ENCODE data around the gene SMKR1.
"Not testable (repeated sequence)": the region's sequence is repeated elsewhere in the genome, so short reads cannot be mapped to it uniquely, and the experiment has no call there.

The SMKR1 gene

DNA sequence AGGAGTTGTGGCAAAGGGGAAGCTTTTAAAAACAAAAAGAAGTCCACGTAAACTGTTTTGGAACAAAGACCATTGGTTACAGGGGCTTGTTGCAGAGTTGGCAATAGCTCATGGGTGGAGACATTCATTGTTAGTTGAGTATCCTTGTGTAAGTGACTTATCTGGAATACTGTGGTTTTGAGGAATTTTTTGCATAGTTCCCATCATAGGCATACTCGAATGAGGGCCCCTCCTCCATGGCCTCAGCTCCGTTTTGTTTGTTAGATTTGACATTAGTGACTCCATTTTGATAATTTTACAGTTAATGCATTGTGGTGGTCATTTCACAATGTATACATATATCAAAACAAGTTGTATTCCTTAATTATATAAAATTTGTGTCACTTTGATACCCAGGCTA, 12.8 kb upstream of the SMKR1 start:
- no peak for DNase-seq

DNA sequence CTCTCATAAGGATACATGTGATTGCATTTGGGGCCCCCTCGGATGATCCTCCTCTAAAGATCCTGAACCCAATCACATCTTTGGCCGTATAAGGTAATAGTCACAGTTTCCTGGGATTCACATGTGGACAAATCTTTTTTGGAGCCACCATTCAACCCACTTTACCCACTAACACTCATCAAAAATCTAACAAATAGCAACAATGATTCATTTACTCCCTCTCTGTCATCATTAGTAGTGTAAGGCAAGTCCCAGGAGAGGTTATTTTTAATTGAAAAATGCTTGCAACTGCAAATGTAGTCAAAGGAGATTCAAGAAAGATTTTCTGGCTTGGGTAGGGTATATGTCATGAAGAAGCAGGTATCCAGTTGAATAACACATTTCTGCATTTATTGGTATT, 9.9 kb upstream of the SMKR1 start:
- no peak for DNase-seq

DNA sequence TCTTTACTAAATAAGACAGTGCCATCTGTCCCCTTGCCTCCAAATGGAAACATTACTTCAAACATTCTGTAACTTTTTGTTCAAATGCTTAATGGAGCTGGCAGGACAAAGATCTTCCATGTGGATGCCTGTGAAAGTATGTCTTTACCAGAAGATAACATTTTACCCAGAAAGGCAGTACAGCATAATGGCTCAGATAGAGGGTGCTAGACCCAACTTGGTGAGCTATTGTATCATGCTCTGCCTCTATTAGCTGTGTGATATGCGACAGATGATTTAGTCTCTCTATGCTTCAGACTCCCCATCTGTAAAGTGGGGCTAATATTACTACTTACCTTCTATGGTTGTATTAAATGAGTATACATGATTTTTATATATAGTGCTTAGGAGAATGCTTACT, 8.8 kb upstream of the SMKR1 start:
- DNase-seq, result no peak

DNA sequence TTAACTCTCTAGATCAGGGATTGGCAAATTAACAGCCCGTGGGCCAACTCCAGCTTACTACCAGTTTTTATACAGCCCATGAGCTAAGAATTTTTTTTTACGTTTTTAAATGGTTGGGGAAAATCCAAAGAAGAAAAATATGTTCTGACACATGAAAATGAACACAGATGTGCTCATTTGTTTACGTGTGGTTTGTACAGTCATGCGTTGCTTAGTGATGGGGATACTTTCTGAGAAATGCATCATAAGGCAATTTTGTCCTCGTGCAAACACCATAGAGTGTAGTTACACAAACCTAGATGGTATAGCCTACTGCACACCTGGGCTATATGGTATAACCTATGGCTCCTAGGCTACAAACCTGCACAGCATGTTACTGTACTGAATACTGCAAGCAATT, 8.3 kb upstream of the SMKR1 start:
- DNase-seq, result no peak

DNA sequence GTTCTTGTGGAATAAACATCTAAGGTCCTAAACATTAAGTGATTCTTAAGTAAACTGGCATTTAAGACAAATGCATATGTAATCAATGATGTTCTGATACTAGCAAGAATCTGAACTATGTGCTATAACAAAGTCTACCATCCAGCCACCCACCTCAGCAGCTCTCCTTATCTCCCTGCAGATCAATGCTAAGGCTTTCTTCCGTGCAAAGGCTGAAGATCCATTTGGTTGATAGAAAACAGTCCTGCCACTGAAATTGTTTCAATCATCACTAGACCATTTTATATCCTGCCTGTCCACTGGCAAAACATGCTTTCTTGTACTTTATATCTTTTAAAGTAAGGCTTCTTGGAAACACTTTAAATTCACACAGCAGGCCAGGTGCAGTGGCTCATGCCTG, 6.3 kb upstream of the SMKR1 start:
- DNase-seq, result no peak

DNA sequence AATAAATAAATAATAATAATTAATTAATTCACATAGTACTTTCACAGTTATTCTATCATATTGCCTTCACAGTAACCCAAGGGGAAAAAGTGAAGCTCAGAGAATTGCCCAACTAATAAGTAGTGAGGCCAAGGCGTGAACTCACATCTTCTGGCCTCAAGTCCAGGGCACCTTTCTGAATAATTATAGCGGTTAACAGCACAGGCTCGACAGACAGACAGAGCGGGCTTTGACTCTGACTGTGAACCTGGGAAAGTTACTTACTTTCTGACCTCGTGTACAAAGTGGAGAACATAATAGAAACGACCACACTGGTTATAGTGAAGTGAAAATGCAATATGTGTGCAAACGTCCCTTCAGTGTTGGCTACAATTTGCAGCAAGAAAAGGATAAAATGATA, 5.7 kb upstream of the SMKR1 start:
- DNase-seq, result no peak

DNA sequence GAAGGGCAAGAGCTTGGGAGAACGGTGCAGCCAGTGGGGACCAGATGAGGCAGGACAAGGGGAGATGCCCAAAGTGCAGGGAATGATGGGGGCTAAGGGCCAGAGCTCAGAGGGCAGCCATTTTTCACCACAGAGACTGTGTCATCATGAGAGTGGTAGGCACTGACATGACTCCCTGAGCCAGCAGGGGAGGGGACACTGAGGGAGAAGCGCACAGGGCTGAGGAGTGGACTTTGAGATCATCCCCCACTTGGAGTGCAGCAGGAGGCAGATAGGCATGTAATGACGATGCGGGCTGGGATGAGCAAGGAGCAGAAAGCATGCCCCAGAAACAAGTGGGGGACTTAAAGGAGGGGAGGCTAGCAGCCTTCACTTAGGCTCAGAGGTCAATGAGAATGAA, 5.2 kb upstream of the SMKR1 start:
- DNase-seq, result no peak

DNA sequence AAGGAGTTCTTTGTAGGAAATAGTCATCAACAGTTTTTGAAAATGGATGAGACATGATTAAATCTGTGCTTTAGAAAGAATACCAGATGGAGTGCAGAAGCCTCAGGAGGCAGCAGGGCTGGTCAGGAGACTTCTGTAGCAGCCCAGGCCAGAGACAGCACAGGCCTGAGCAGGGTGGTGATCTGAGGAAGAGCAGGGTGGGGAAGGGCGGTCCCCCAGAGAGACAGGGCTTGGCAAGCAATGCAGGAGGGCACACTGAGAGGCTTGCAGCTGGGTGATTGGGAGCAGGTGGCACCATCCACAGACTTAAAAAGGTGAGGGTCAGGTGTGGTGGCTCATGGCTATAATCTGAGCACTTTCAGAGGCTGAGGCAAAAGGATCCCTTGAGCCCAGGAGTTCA, 4.3 kb upstream of the SMKR1 start:
- DNase-seq, result no peak

DNA sequence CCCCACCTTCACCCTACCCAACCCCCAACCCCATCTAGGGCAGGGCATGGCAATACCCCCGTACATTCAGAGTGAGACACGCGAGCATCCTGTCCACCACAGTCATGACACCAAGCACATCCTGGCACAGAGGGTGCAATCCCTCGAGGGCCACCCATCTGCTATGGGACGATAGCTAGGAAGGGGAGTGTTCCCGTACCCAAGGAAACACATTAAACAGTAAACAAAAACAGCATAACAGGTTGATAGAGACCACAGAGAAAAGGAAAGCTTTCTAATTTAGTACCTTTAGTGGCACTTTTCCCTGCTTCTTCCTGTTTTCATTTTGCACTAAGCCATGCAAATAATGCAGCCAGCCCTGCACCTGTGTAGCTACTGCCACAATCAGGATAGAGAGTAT, 2.3 kb upstream of the SMKR1 start:
- no peak for DNase-seq

DNA sequence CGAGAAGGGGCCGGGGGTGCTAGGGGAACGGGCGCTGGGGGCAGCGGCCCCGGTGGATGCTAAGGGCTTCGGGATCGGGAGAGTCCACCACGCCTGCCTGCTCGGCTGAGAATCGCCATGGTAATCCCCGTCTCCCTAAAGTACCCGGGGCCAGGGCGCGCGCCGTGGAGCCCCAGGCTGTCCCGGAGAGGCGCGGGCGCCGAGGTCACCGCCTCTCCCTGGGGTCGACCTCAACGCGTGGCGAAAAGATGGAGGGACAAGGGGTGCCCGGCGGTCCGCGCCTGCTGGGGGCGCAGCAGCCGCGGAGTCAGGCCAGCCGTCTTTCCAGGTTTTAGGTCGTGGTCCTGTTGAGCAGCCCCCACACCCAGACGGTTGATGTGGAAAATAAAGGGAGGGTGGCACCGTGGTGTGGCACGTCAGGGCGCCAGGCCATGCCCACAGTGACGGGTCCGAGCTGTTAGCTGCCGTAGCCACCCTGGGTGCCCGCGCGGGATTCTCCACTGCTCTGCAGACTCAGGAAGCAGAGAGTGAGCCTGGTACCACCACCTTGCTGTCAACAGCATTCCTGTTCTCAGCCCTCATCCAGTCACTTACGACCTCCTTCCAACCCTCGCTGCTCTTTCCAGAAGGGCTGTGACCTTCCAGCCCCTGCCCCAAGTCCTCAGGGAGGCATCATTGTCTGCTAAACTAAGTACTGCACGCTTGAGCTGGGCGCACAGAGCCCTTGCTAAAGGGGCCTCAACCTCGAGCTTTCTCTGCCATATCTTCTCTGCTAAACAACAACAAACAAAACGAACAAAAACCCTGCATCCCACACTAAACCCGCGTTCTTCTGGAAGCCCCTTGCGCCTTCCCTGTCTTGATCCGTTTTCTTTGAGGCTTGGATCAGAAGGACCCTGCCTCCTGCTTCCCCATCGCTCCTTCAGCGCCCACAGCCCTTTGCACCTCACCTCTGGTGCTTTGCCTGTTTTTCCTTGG, 666 bp downstream of the SMKR1 start:
- peak; percentile 14 for DNase-seq

DNA sequence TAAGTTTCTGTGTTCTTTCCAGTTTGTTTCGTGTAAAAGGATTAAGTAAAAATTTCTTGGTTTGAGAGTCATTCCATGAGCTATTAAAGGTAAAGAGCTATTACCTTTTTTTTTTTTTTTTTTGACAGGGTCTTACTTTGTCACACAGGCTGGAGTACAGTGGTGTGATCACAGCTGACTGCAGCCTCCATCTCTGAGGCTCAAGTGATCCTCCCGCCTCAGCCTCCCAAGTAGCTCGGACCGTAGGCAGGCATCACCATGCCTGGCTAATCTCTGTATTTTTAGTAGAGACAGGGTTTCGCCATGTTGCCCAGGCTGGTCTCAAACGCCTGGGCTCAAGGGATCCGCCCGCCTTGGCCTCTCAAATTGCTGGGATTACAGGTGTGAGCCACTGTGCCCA, 1.4 kb downstream of the SMKR1 start:
- DNase-seq, result no peak

DNA sequence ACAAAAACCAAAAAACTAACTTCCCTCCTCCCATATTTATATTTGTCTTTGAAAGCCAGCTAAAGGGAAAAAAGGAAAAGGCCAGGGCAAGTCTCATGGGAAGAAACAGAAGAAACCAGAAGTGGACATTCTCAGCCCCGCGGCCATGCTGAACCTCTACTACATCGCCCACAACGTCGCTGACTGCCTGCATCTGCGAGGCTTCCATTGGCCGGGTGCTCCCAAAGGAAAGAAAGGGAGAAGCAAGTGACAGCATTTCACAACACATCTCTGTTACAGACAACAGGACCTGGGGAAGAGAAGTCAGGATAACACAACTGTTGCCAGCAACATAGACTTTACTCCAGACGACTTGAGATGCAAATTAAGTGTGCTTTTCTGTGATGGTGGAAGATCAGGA, 9.9 kb downstream of the SMKR1 start:
- no peak for DNase-seq

DNA sequence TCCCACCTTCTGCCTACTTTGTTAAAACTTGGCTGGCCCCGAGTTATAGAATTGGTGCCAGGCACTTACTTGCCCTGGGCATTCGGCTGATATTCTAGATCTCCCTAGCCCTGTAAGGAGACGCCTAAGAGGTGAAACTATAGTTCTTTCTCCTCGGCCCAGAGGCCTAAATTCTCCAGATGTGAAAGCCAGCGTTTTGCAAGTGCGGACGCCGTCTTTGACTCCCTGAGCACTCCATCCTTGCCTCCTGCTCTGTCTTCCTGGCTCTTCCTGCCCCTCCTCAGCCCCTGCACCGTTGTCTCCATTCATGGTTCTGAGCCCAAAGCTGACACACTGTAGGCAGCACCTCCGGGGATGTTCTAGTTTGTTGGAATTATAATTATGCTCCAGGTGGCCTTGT, 11.2 kb downstream of the SMKR1 start:
- no peak for DNase-seq

DNA sequence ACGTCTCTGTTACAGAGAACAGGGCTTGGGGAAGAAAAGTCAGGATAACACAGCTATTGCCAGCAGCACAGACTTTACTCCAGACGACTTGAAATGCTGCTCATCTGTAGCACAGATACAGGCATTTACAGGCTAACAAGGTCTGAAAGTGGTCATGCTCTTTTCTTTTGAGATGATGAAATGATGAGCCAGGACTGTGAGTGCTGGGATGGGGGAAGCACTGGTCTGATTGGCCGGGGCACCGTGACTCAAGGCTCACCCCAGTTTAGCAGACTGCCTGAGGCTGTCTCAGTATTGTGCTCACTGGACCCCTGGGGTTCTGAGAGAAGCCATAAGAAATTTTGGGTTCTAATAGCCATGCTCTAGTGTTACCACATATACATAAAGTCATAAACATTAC, 12.4 kb downstream of the SMKR1 start:
- no peak for DNase-seq

DNA sequence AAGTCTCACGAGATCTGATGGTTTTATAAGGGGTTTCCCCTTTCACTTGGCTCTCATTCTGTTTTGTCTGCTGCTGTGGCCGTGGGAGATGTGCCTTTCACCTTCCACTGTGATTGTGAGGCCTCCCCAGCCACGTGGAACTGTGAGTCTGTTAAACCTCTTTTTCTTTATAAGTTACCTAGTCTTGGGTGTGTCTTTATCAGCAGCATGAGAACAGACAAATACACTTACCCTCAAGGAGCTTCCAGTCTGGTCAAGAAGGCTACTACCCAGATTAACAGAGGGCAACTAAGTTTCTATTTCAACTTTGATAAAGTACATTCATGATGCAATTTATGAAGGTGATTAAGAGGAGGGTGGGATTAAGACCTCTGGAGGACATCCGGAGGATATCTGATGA, 13.1 kb downstream of the SMKR1 start:
- DNase-seq, result no peak

DNA sequence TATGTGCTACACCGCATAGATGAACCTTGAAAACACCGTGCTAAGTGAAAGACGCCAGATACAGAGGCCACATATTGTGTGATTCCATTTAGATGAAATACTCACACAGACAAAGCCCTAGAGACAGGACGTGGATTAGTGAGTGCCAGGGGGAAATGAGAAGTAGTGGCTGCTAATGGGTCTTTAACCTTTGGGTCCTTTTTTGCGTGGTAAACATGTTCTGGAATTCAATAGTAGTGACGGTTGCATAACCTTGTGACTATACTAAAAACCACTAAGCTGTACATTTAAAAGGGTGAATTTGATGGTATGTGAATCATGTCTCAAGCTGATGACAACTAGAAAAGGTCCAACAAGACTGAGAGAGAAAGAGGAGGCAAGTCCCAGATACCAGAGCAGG, 15.6 kb downstream of the SMKR1 start:
- no peak for DNase-seq

DNA sequence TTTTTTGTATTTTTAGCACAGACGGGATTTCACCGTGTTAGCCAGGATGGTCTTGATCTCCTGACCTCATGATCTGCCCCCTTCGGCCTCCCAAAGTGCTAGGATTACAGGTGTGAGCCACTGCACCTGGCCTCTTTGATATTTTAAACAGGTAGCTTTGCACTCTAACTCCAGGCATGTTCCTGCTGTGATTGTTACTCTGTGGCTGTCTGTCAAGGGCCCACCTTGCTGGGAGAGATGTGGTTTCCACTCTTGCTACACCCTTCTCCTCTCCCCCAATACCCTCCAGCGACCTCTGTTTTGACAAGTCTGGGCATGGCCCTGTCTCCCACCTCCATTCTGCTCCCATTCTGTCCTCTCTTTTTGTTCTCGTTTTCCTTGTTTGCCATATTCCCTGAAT, 17.1 kb downstream of the SMKR1 start:
- no peak for DNase-seq

DNA sequence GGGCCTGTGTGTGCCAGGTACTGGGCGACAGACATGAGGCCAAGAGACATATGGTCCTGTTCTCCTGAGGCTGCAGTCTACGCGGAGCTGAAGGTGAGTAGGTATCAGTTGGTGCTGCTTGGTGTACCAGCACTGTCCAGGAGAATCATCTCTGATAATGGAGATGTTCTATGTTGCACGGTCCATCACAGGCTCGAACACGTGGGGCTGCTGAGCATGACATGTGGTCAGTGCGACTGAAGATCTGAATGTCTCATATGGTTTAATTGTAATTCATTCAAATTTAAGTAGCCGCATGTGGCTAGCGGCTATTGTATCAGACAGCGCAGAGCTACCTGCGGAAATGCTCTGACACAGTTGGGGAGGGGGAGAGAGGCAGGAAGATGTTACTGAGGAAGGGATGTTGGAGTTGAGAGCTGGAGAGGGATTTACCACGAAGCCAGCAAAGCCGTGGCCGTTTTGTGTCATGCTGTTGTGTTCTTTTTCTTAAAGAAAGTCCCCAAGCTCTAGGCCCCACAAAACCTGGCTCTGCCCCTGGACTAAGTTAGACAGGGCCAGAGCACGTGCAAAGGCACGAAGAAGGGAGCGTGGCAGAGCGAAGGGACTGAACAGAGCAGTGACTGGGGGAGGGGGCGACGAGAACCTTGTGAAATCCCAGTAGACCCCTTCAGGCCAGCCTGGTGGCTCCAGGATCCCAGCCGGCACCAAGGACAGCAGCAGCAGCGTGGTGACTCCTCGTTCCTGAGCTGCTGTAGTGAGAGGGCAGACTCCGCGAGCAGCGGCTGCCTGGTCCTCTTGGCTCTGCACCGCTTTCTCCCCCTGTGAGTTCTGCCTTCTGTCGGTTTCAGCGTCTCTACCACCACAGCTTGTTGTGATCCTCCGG, 20.0 kb downstream of the SMKR1 start:
- no peak for DNase-seq

DNA sequence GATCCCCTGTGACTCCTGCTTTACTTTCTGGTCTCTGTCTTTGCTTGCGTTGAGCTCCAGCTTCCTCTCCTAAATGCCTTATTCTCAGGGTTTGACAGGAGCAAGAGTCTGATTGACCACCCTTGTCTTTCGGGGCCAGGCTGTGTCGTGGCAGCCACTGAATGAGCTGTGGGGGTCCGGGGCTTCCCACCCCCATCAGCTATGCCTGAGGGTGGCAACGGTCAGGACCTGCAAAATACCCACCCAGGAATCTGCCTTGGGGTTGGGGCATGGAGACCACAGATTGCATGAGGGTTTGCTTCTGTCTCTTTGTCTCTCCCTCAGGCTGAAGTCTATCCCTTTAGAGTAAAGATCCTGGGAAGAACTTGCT, 20.6 kb downstream of the SMKR1 start:
- DNase-seq, result no peak

DNA sequence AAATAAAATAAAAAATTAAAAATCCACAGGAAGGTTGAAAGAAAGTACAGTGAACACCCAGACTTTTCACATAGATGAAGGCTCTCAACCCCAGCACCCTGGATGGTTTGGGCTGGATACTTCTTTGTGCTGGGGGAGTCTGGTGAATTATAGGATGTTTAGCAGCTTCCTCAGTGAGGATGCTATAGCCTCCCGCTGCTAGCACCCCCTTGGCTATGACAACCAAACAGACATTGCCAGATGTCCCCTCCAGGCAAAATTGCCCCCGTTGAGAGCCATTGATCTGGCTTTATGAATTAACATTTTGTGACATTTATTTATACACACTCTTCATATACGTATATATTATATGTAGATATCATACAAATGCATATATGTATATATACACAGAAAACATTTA, 21.6 kb downstream of the SMKR1 start:
- DNase-seq, result no peak

DNA sequence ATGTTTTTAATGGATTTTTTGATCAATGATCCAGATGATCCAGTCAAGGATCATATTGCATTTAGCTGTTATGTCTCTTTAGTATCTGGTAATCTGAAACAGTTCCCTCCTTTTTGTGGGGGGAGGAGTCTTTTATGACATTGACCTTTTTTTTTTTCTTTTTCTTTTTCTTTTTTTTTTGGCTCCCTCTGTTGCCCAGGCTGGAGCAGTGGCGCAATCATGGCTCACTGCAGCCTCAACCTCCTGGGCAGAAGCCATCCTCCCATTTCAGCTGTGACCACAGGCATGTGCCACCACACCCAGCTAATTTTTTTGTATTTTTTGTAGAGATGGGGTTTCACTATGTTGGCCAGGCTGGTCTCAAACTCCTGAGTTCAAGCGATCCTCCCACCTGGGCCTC, 22.1 kb downstream of the SMKR1 start:
- DNase-seq, result not testable (repeated sequence)

DNA sequence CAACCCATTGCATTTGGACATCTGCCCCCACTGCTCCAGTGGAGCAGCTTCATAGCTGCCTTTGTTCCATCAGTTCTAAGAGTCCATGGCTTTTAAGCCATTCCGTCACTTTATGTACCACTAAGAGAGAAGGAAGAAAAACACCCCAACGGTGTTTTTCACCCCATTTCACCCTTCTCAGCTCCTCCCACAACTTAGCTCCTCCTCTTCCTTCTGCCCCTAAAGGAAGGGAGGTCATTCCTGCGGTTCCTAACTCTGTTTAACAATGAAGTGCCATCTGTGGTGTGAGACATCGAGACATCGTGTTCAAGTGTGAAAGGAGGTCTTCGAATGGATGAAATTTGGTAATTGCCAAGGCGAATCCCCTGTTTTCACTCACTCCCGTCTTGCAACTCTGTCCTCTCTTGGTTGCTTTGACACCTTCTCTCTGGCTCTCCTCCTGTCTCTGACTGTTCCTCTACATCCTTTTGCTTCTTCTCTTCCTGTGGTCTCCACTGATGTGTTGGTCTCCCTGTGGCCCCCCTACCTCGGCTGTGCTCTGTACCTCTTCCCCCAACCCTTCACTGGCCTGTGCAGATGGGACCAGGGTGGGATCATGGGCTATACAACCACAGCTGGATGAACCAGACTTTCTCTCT, 23.0 kb downstream of the SMKR1 start:
- no peak for DNase-seq

DNA sequence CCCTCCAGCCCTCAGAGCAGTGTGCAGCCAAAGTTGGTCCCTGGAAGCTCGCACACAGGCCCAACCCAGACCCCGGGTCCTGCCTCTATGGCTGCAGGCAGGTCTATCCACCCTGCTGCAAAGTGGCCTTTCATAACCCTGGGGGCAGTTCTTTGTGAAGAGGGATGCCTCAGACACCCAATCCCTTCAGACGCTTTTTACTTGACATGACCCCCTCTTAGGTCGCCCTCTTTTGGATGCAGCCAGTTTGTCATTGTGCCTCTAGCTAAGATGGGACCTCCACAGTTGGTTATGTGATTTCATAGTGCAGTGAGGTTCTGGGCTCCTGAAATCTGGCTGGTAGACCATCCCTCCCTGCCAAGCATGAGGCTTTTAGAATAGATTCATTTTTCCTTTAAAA, 27.3 kb downstream of the SMKR1 start:
- no peak for DNase-seq
